GM03348 (cell line): Measurements from ENCODE around the gene PACS1.
A peak's percentile ranks its signal among the peaks of the same experiment; 100 is the strongest.

Experiments
- DNase-seq: peaks from one replicate; pipeline ENCODE4 v3.0.0; 2012; ENCODE audit warnings: low spot score

PACS1 gene

DNA sequence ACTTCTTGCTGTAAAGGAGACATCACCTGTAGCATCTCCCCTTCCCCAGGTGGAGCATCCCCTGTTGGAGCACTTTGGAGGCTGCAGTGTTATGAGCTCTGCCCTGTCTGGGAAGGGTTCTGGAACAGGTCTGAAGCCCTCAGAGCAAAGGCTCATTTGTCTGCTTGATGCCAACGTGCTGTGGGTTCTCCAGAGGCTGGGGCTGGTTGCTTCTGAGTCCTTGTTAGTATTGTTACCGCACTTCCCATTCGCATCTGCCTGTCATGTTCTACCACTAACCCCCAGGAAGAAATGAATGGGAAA is 73.1 kb downstream of the PACS1 start:
- no peak for DNase-seq

DNA sequence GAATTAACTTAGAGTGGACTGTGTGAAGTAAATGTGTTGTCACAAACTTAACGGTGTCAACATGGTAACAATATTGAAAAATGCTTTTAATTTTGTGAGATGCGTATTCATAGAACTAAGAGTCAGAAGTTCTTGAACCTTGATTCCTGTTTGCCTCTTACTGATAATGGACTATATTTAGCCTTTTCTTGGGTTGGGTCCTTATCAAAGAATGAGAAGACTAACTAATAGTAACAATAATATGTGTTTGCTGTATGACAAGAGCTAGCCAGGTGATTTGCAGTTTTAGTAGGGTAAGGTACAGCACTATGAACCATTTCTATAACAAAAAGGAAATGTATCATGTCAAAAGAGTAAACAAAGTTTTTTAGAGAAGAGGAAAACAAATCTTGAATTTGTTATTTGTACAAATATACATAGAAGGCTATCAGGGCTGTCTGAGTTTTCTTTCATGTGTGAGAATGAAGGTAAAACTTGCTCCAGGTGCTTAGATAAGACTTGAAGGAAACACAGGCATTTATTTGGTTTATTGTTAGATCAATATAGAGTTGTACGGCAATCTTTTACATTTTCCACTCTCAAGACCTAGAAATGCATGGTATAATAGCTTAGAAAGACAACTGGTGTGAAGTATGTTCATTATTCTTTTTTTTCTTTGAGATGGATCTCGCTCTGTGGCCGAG is 74.1 kb downstream of the PACS1 start:
- no peak for DNase-seq

DNA sequence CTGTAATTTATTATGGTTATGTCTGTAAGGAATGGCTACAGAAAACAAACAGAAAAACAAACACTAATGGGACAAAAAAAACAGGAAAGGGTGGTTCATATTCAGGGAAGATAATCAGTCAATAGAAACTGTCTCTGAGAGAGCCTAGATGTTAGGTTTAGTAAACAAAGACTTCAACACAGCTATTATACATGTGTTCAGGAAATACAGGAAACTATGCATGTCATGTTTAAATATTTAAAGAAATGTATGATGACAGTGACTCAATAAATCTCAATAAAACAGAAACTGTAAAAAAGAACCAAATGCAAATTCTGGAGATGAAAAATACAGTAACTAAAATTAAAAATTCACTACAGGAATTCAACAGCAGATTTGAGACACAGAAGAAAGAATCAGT is 76.0 kb downstream of the PACS1 start:
- DNase-seq, result no peak

DNA sequence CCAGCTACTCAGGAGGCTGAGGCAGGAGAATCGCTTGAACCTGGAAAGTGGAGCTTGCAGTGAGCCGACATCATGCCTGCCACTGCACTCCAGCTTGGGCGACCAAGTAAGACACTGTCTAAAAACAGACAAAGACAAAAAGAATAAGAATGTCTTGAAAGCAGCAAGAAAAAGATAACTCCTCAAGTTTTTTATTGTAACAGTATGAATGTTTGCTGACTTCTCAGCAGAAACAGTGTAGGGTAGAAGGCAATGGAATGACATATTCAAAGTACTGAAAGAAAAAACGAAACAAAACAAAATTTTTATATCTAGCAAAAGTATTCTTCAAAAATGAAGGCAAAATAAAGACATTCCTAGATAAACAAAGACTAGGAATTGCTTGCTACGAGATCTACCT is 76.9 kb downstream of the PACS1 start:
- DNase-seq, result no peak

DNA sequence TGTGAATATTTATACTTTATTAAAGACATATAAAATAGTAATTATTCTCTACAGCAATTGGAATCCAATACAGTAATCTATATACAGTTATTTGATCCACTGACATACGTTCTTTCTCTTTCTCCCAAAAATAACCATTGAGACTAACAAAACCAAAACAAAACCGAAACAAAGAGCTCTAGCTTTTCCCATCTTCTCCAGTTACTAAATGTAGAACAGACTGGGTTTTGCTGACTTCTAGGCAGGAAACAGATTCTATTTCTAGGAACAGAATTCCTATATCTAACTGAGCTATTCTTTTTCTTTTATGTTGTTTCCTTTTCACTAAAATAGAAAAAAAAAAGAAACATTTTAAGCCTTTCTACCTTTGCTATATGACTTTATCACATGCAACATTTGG is 80.1 kb downstream of the PACS1 start:
- no peak for DNase-seq

DNA sequence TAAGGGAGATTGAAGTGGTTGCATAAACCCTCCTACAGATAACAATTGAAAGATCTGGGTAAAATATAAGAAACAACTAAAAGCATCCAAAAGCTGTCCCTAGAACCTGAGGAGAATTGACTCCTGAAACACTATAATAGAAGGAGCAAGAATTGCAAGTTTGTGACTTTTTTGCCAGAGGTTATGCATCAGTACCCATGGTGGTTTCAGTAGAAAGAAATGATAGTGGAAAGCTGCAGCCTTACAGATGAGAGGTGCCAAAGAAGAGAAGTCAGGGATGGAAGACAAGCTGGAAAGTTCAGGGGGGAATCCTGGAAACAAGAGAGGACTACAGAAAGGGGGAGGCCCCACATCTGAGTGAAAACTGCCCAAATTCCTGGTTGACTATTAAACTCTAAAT is 80.7 kb downstream of the PACS1 start:
- no peak for DNase-seq

DNA sequence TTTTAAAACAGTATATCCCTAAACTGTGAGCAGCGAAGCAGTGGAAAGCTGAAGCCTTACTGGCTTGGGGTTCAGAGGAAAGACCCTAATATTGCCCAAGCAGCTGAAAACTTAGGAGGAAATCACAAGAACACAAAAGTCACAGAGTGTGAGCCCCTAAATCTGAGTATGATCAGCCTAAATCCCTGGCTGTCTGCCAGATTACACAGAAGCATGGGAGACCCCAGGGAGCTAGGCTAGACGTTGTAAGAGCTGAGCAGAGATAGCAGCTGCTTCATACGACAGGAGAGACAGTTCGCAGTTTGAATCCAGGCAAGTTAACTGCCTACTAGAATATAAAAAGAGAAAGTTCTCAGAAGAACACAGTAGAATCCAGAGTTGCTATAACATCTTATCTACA is 81.2 kb downstream of the PACS1 start:
- no peak for DNase-seq

DNA sequence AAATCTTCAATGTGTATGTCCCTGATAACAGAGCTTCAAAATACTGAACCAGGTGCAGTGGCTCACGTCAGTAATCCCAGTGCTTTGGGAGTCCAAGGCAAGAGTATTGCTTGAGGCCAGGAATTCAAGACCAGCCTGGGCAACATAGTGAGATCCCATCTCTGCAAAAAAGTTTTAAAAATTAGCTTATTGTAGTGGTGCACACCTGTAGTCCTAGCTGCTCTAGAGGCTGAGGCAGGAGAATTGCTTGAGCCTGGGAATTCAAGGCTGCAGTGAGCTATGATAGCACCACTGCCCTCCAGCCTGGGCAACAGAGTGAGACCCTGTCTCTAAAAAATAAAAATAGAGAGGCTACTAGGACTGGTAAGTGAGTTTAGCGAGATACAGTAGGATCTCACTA is 84.0 kb downstream of the PACS1 start:
- DNase-seq, result no peak

DNA sequence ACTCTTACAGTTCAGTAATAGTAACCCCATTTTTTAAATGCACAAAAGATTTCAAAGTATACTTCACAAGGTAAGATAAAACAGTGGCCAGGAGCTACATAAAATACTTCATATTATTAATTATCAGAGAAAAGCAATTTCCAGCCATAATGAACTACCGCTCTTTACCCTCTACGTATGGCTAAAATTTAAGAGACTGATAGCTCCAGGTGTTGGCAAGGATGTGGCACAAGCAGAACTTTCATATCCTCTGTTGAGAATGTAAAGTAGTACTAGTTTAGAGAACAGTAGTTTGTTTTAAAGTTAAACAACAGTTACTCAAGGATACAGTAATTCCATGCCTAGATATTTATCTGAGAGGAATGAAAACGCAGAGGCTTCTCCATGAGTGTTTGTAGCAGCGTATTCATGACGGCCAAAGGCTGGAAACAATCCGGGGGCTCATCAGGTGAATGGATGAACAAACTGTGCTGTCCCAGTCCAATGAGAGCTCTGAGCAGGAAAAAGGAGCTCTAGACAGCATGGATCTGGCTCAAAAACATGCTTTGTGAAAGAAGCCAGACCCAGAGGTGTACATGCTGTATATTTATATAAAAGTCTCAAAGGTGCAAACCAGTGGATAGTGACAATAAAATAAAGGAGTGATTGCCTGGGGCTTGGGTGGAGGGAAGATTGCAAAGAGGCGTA is 85.5 kb downstream of the PACS1 start:
- no peak for DNase-seq

DNA sequence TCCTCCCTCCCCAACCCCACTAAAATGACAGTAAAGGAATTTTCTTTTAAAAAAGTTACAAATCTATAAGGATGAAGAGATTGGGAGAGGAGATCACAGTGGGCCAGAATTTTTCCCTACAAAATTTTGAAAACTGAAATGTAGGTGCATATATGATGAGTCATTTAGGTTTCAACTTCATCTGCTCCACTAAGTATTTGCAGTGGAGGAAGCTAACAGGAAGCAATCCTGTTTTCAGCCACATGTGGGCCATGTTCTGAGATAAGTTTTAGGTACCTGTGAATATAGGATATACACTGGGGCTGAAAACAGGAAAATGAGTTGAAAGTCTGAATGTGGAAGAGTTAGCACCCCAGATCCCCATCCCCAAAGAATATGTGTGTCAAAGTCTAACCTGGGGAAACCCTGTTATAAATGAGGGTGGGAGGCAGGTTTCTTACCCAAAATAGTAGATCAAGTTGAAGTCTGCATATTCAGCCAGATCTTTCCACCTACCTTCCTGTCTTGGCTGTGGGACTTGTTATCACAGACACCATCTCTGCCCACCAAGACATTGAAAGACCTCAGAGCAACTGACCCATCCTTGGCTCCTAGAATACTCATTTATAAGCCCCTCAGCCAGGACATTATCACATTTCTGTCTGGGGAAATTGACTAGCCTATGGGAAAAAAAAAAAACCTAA is 87.3 kb downstream of the PACS1 start:
- no peak for DNase-seq

DNA sequence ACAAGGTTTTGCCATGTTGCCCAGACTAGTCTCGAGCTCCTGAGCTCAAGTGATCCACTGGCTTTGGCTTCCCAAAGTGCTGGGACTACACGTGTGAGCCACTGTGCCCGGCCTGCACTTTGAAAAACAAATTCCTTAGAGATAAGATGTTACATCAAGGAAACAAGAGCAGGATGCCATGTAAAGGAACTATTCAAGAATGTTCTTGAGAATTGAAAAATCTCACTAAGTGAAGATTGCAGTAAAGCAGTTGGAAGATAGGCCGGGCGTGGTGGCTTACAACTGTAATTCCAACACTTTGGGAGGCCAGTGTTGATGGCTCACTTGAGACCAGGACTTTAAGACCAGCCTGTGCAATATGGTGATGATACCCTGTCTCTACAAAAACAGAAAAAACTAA is 88.1 kb downstream of the PACS1 start:
- DNase-seq, result no peak

DNA sequence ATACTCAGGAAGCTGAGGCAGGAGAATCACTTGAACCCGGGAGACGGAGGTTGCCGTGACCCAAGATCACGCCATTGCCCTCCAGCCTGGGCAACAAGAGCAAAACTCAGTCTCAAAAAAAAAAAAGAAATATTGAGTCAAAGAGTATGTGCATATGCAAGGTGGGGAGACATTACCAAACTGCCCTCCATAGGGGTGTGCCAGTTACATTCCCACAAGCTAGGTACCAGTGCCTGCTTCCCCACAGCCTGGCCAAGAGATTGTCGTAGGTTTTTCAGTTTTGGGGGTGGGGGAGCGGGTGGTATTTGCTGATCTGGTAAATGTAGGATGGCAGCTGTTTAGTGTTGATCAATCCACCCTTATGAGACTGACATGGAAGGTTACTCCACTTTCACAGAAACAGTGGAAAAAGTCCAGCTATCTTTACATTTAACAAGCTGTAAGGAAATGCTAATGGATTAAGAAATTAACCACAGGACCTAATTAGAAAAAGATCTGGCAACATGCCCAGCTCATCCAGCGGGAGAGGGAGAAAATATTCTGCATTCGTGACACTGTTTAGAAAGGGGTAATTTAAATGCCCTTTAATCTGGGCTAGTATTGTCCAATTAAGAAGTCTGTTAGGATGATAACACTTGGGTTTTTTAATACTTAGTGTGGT is 89.4 kb downstream of the PACS1 start:
- no peak for DNase-seq

DNA sequence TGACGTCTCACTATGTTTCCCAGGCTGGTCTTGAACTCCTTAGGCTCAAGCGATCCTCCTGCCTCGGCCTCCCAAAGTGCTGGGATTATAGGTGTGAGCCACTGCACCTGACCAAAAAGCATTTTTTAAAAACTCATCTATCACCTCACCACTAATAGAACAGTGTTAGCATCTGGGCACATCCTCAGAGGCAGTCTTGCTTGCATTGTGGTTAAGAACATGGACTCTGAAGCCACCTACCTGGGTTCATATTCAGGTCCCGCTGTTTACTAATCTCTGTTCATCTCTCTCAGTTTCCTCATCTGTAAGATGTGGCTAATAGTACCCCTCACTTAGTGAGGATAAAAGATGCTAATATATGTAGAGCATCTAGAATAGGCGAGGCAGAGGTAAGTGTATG is 90.6 kb downstream of the PACS1 start:
- DNase-seq, result no peak

DNA sequence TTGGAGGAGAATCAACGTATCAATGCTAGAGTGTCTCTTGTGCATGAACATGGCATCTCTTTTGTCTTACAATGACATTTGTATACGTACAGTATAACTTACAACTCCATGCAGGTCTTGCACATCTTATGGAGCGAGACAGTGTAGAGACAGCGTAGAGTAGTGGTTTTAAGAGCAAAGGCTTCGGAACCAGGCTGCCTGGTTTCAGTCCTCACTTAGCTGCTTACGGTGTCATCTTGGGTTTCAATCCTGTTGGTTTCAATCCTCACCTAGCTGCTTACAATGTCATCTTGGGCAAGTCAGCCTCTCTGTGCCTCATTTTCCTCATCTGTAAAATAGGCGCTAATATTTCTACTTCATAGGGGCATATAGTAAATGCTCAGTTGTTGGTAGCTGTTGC is 98.2 kb downstream of the PACS1 start:
- no peak for DNase-seq

DNA sequence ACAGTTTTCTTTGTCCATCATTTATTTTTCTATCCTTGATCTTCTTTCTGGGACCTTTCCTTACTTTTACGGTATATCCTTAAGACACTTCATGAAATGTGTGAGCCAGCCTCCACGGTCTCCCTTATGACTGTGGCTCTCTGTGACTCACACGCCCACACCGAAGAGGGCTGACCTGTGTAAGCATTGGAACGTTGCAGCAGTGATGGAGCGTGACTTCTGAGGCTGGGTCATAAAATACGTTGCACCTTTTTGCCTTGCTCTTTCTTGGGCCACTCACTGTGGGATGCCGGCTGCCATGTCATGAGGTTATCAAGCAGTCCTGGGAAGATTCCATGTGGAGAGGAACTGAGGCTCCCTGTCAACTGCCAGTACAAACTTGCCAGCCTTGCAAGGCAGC is 102.1 kb downstream of the PACS1 start:
- peak; percentile 20 for DNase-seq

DNA sequence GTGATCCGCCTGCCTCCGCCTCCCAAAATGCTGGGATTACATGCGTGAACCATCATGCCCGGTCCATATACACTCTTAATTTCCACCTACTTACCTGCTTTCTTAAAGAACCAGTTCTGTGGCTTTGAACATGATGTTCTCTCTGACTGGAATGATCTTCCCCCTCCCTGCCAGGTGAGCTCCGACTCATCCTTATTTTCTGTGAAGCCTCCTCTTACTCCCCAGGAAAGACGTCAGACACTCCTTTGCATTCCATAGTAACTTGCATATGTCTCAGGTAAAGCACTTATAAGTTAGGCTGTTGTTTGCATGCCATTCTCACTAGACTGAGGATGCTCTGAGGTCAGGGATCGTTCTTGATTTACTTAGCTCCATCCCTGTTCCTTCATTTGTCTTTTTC is 106.6 kb downstream of the PACS1 start:
- no peak for DNase-seq

DNA sequence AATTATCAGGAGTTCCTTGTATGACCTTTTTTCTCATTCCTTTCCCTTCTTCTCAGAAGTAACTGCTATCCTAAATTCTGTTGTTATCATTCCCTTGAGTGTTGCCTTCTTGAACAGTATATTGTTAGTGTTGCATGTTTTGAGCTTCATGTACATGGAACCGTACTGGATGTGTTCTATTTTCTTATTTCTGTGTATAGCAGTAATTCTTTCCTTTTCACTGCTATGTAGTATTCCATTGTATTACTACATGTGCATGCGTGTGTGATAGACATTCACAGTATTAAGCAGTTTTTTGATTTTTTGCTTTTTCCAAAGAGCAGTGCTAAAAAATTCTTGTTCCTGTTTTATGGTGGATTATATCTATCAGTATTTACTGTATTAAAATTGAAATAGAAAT is 108.1 kb downstream of the PACS1 start:
- no peak for DNase-seq

DNA sequence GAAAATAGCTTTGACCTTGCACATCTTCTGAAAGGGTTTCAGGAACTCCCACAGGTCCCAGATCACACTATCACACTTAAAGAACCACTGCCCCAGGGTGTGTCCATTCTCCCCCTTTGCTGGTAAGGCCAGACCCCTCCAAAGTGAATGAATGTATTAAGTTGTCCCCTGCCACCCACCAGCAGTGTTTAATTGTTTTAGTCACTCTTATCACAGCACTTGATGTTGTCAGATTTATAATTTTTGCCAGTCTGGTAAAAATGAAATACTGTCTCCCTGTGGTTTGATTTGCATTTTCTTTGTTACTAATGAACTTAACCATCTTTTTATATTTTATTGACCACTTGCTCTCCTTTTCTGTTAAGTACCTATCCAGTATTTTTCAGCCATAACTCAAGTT is 108.8 kb downstream of the PACS1 start:
- DNase-seq, result no peak

DNA sequence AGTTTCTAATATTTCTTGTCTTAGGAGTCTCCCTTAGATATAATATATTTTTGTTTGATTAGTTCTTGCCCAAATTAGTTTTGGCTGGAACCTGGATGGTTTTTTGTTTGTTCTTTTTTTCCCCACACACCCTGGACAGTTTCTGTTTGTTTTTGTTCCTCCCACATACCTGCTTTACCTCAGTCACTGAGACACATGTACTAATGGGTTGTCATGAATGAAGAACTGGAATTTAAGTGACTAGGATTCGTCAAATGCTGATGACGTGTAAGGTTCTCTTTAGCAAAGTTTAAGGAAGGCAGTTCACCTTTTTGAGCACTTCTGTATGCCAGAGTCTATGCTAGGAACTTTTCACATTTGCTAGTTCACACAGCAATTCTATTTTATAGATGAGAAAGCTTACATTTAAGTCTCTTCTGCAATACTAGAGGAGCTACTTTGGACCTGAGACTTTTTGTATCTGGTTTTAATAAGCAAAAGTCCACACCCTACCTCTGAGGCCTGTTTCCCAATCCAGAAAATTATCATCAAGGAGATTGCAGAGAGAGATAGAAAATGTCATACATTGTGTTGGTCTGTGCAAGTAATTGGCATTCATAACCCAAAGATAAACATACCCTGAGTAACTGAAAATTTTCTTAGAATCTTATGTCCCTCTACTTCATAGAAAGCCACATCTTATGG is 111.7 kb downstream of the PACS1 start:
- no peak for DNase-seq

DNA sequence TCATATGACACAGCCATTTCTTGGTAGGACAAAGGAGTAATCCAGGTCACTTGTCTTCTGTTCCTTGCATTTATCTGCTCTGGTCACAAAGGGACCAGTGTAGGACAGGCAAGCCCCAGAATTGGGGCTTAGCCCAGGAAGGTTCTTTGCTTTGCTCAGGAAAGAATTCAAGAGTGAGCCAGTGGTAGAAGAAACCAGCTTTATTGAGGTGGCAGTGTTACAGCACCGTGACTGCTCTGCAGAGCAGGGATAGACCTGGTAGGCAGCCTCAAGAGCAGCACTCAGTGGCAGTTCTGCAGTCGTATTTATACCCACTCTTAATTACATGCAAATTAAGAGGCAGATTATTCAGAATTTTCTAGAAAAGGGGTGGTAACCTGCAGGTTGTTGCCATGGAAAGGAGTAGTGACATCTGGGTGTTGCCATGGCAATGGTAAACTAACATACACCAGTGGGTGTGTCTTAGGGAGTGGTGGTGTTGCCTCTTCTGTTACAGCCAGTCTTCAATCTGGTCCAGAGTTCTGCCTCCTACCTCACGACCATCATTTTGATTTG is 113.5 kb downstream of the PACS1 start:
- no peak for DNase-seq

DNA sequence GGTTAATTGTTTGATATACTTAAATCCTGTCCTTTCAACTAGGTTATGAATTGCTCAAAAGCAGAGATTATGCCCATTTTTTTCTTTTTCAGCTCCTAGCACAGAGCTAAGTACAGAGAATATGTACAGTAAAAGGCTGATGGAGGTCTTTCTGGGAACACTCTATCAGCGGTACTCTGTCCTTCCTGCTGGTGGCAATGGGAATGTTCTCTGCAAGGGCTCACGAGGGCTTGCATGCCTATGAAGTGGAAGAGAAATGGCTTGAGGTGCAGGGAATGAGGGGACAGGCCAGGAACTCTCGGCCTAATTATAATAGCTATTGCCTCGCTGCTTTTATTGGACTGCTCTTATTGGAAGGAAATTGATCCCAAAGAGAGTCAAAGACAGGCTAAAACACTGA is 114.7 kb downstream of the PACS1 start:
- no peak for DNase-seq

DNA sequence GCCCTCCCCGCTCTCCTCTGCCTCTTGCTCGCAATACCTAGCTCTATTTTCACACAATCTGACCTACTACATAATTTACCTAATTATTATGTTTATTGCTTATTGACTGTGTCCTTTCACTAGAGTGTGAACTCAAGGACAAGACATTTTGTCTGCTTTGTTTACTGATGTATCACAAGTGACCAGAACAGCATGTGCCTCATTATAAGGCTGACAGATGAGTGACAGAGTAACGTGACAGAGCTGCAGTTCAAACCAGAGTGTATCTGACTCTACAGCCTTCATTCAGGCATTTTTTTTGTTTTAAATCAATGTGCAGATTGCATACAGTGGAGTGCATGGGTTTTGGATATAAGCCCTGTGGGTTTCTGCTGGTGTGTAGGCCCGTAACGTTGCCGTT is 116.4 kb downstream of the PACS1 start:
- DNase-seq, result no peak
